ENCODE measurements around the gene NFIA. TPM values are rescaled to one million over a fixed set of nuclear protein-coding genes. Genes with fewer than 3 reads are reported as not detected.

NFIA gene
- total RNA-seq, 1 donor from 2014 or later: 9.3 TPM

- no peak for DNase-seq (ENCODE audit: low read depth, low spot score)
Observed at GRCh38 chr1:61083807-61084440, 1.6 kb downstream of the NFIA start.

GRCh38 chr1:61084491-61085031 lies 2.2 kb downstream of the NFIA start:
- DNase-seq (ENCODE audit: low read depth, low spot score): no peak

- DNase-seq (ENCODE audit: low read depth, low spot score): no peak
Observed at GRCh38 chr1:61085206-61085982, 3.0 kb downstream of the NFIA start.

GRCh38 chr1:61085983-61086644 lies 3.8 kb downstream of the NFIA start:
- DNase-seq (ENCODE audit: low read depth, low spot score): no peak

GRCh38 chr1:61087571-61087970 lies 5.2 kb downstream of the NFIA start:
- no peak for DNase-seq (ENCODE audit: low read depth, low spot score)

- no peak for DNase-seq (ENCODE audit: low read depth, low spot score)
Observed at GRCh38 chr1:61088163-61088974, 6.0 kb downstream of the NFIA start.

DNA sequence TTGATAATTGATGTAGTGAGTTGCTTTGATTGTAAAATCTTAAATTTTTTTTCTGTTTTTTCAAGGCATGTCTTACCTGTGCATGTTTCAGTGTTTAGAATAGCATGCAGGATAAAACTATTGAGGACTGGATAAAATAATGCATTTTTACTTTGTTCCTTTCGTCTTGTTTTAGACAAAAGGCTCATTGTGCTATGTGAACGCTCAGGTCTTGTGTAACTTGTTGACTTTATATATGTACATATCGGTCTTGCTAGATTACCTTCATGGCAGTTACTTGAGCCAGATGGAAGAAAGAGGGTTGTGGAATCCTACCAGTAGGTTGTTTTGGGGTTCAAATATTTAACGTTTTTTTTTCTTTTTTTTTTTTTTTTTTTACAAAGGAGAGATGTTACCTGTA lies 7.0 kb downstream of the NFIA start:
- no peak for DNase-seq (ENCODE audit: low read depth, low spot score)

DNA sequence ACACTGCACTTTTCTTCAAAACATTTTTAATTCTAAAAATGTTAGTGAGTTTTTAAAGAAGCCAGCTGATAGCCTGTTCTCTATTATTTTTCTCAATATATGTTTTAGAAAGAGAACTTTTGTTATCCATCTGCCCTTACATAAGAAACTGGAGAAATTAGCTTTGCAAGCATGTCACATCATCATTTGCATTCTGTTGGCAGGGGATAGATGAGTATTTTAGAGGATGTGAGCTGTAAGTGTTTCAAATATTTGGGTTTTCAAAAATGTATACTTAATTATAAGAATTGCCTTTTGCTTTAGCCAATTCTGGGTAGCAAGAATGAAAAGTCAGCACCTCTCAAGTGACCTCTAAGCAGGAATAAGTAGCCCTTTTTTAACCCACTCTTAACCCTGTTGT lies 7.4 kb downstream of the NFIA start:
- DNase-seq (ENCODE audit: low read depth, low spot score): no peak

DNA sequence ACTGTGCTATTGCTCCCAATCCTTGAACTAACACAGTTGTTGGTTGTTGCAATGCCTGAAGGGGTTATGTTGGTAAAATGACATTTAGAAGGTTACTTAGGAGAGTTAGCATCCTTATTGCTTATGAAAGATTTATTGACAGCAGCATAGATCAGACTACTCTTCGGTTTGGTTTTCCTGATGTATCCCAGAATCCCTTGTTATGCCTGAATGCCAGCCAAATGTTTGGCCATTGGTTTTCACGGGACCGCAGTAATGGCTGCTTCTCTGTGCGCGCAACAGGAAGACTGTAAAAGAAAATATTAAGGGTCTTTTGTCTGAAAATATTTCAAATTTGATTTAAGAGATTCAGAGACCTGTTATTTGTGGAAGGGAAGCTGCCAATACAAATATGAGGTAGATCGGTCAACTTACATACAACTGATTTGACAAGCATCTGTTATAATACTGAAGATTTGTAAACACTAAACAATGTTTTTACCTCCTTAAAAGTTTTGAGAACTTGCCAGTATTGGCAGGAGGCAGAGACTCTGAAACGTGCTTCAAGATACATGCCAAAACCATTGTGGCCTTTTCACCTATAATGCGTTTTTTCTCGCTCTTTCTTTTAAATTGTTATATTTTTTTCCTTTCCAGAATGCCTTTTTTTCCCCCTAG lies 8.3 kb downstream of the NFIA start:
- DNase-seq (ENCODE audit: low read depth, low spot score): no peak

GRCh38 chr1:61091455-61091854 lies 9.1 kb downstream of the NFIA start:
- no peak for DNase-seq (ENCODE audit: low read depth, low spot score)

DNA sequence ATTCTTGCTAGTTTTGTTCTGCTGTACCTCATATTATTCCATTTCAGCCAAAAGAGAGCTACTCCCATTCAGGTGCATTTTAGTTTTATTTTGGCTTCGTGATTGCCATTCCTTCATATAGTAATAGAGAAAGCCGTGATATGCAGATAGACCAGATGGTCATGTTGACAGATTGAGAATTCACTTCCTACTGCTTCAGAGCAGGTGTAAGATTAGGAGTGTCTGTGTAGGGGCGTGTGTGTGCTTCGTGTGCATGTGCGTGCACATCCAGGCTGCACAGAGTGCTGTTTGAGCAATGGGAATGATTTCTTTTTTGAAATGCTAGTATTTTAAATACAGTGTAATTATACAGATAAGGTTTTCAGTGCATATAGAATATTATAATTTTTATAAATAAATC lies 10.3 kb downstream of the NFIA start:
- no peak for DNase-seq (ENCODE audit: low read depth, low spot score)

- DNase-seq (ENCODE audit: low read depth, low spot score): no peak
Observed at GRCh38 chr1:61093525-61094137, 11.3 kb downstream of the NFIA start.

DNA sequence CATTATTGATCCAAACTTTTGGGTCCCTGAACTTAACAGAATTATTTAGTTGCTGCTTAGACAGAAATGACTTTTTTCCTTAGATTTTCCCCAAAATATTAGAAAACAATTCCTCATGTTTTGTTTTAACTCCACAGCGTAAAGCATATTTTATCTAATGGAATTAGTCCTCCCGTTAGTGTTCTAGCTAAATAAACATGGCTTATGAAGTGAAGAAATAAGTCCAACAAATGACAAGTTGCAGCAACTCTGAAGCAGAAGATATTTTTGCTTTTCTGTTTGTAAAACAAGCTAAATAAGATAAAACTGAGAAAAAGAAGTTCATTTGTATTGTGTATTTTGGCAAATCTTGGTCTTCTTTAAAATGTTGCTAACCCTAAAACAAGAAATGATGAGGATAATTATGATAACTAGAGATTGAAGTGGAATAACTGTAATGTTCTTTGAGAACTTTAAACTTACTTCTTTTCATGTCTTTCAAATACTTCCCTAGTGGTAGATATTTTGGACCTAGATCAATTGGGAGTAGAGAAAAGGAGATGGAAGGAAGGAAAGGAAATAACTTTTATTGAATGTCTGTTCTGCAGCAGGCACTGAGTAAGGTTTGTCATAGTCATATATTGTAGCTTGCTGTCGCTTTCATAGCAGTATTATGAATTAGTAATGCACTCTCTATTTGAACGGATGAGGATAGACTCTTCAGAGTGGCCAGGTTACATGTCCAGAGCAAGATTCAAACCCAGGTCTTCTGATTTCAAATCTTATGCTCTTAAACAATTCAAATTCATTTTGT lies 12.5 kb downstream of the NFIA start:
- no peak for DNase-seq (ENCODE audit: low read depth, low spot score)

- DNase-seq (ENCODE audit: low read depth, low spot score): no peak
Observed at GRCh38 chr1:61095470-61095812, 13.1 kb downstream of the NFIA start.

DNA sequence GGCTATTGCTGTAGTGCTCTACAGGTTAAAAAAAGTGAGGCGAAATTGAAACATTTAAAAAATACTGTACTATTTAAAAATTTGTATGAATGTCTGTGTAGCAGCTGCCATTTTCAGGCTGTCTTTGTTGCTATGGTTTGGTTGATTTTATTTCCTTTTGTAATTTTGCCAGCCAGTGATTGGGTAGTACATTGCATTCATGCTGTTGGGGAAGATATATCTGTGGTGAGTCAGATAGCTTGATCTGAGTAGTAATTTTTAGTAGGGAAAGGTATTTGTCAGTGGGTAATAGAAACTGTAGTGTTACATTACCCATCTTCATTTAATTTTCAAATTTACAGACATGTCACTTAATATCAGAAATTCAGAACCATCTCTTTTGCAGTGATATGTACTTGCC lies 15.0 kb downstream of the NFIA start:
- no peak for DNase-seq (ENCODE audit: low read depth, low spot score)

DNA sequence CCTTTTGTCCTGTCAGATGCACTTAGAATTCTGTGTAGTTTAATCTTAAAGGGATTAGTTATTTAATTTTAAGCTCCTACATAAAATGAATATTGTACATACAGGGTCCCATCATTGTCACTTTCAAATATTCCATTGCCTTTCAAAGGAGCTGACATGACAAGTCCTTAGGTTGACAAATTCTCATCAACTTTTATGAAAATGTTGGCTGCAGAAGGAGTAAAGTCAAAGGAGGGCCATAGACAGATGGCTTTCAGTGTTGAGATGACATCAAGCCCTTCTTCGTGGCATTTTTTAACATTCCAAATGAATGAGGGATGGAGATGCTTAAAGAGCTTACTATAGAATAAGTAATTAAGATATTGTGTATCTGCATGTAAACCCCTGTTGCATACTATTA lies 15.4 kb downstream of the NFIA start:
- no peak for DNase-seq (ENCODE audit: low read depth, low spot score)

- no peak for DNase-seq (ENCODE audit: low read depth, low spot score)
Observed at GRCh38 chr1:61098333-61098732, 16.0 kb downstream of the NFIA start.

GRCh38 chr1:61098906-61099437 lies 16.6 kb downstream of the NFIA start:
- DNase-seq (ENCODE audit: low read depth, low spot score): no peak

- no peak for DNase-seq (ENCODE audit: low read depth, low spot score)
Observed at GRCh38 chr1:61100578-61100977, 18.2 kb downstream of the NFIA start.

DNA sequence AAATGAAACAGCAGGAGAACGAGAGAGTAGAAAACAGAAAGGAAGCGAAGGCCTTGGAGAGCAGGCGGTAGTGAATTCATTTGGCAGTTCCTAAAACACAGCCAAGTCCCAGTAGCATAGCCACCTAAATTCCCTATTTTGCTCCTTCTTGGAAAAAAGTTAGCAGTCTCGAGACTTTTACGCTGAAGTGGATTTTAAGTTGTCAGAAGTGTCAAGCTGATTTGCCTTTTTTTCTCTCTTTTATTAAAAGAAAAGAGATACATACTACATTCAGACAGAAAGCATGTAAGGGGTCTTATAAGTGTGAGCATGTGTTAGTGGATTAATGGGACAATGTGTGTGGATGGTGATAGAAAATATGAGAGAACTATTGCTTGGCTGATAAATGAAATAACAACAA lies 19.2 kb downstream of the NFIA start:
- no peak for DNase-seq (ENCODE audit: low read depth, low spot score)

All from pulmonary artery endothelial cell (primary cell).